ENCODE results near the gene ENTPD2. TPM values are rescaled to one million over a fixed set of nuclear protein-coding genes. Genes with fewer than 3 reads are reported as not detected.
"Not testable (repeated sequence)": the region's sequence is repeated elsewhere in the genome, so short reads cannot be mapped to it uniquely, and the experiment has no call there.

ENTPD2 gene
- total RNA-seq, 2 experiments from 2014 or later = not detected

DNA sequence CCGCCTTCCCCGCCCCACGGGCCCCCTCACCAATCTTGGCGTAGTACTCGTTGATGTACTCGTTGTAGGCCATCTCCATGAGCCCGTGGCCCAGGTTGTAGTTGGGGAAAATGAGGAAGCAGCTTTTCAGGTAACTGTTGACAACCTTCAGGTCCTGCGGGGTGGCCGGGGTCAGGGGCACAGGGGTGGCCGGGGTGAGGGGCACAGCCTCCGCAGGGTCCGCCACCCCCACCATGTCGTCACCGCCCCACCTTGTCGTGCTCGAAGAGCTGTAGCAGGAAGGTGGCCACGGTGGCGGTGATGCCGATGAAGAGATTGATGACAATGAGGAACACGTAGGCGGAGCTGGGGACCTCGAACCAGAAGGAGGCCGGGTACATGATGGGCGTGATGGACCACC is 42.7 kb downstream of the ENTPD2 start:
- Mint-ChIP-seq H3K36me3 (ENCODE audit: low read depth) (peaks cover 6% of the 10 kb centered on the region), H3K27me3 (no peaks in the 10 kb centered on the region), H3K4me1 (no peaks in the 10 kb centered on the region), H3K27ac (no peak overlapping the region), H3K9me3 (no peaks in the 10 kb centered on the region), H3K4me3 (no peak overlapping the region)
- ChIA-PET CTCF (interaction anchor here (1.0 kb wide), 1 partner anchor 19 kb away, joined by 4 read pairs; no protein-coding TSS in a partner anchor), POLR2A (no interaction called here)
- no peak for DNase-seq

DNA sequence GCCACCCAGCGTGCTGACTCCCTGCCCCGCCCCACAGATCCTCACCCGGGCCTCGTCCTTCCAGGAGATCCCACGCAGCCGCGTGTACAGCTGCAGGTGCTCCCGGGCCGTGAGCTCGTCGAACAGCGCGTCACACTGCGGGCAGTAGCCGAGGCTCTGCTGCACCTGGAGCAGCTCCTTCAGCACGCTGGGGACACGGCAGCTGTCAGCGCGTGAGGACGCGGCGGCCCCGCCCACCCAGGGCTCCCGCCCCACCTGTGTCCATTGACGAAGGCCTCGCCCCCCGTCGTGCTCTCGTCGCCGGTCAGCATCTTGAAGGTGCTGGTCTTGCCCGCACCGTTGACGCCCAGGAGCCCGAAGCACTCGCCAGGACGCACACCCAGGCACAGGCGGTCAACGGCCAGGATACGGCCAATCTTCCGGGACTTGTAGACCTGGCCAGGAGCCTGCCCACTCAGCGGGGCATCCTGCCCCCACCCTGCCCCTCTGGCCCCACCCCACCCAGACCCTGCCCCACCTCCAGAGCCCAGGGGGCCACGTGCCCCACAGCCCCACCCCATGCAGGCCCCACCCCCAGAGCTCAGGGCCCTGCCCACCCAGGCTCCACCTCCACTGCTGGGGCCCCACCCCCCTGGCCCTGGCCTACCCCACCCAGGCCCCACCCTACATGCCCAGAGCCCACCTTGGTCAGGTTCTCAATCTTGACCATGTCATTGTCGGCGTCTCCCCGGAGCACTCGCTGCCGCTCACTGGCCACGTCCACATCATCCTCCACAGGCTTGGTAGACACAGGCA is 43.7 kb downstream of the ENTPD2 start:
- ChIA-PET POLR2A (no interaction called here), CTCF (interaction anchor here (0.8 to 1.2 kb wide), 2 partner anchors 19 to 25 kb away, joined by 3 to 6 read pairs; no protein-coding TSS in a partner anchor)
- Mint-ChIP-seq H3K9me3 (no peaks in the 10 kb centered on the region), H3K4me1 (no peaks in the 10 kb centered on the region), H3K36me3 (ENCODE audit: low read depth) (peaks cover 6% of the 10 kb centered on the region), H3K27ac (no peak overlapping the region), H3K27me3 (no peaks in the 10 kb centered on the region), H3K4me3 (no peak overlapping the region)
- DNase-seq = no peak

DNA sequence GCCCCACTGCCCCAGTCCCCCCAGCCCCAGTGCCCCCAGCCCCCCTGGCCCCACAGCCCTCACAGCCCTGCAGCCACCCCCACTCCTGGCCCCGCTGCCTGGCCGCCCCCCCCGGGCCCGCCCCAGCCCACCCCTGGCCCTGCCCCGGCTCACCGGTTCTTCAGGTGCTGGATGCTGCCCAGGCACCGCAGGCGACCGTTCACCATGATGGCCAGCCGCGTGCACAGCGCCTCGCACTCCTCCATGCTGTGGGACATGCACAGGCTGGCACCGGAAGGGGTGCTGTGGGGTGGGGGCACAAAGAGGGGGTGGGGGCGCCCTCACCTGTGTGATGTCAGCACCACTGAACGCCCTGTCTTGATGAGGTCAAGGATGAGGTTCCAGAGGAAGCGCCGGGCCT is 44.6 kb downstream of the ENTPD2 start:
- POLR2A ChIA-PET = no interaction called here
- Mint-ChIP-seq H3K9me3 (no peaks in the 10 kb centered on the region), H3K27me3 (no peaks in the 10 kb centered on the region), H3K36me3 (ENCODE audit: low read depth) (peaks cover 6% of the 10 kb centered on the region), H3K4me3 (no peak overlapping the region), H3K27ac (no peak overlapping the region), H3K4me1 (no peaks in the 10 kb centered on the region)
- DNase-seq = no peak
- CTCF ChIA-PET = interaction anchor here (0.8 to 1.2 kb wide), 2 partner anchors 20 to 26 kb away, joined by 3 to 6 read pairs; no protein-coding TSS in a partner anchor

DNA sequence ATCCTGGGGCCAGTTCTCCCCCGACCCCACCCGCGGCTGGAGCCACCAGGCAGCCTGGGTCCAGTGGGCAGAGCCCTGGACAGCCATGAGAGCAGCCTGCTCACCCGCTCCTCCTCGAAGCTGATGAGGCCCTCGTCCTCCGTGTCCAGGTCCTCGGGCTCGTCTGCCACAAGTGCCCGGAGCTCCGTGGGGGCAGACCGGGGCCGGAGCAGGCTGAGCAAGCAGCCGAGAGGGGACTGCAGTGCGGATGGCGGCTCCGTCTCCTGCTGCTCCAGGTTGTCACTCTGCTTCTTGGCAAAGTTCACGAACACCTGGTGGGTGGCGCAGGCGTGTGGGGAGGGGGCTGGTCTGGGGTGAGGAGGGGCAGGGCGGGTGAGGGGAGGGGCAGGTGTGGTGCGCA is 45.5 kb downstream of the ENTPD2 start:
- no peaks in the 10 kb centered on the region for H3K27me3 Mint-ChIP-seq
- no peak overlapping the region for H3K4me3 Mint-ChIP-seq
- H3K36me3 Mint-ChIP-seq (ENCODE audit: low read depth) = peaks cover 6% of the 10 kb centered on the region
- no peak for DNase-seq
- POLR2A ChIA-PET = no interaction called here
- CTCF ChIA-PET = interaction anchor here (1.3 kb wide), 1 partner anchor 38 kb away, joined by 3 read pairs; the partner anchor contains the start of gene NPDC1
- H3K4me1 Mint-ChIP-seq = no peaks in the 10 kb centered on the region
- no peaks in the 10 kb centered on the region for H3K9me3 Mint-ChIP-seq
- H3K27ac Mint-ChIP-seq = no peak overlapping the region

DNA sequence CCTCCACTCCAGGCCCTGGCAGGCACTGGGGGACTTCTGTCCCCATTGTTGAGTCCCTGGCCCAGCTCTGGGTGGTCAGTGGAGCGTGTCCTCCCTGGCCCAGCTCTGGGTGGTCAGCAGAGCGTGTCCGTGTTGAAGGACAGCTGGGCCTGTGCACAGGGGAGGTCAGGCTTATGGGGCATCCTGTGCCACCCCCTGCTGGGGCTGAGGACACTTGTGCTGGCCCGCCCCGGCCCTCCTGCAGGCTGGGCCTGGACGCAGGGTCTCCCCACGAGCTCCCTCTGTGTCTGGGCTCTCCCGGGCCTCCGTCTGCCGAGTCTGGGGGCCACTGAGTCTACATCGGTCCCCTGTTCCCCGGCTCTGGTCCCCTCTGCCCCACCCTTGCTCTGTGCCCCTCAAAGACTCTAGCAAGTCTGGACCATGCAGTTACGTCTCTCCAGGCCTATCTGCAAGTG is 46.0 kb downstream of the ENTPD2 start:
- Mint-ChIP-seq H3K4me3 (no peak overlapping the region), H3K4me1 (no peaks in the 10 kb centered on the region), H3K9me3 (no peaks in the 10 kb centered on the region), H3K27ac (no peak overlapping the region), H3K27me3 (no peaks in the 10 kb centered on the region), H3K36me3 (ENCODE audit: low read depth) (peaks cover 6% of the 10 kb centered on the region)
- POLR2A ChIA-PET = no interaction called here
- DNase-seq = no peak
- CTCF ChIA-PET = interaction anchor here (1.0 to 1.3 kb wide), 2 partner anchors 28 to 39 kb away, joined by 3 read pairs; partner anchors contain the start of gene NPDC1

DNA sequence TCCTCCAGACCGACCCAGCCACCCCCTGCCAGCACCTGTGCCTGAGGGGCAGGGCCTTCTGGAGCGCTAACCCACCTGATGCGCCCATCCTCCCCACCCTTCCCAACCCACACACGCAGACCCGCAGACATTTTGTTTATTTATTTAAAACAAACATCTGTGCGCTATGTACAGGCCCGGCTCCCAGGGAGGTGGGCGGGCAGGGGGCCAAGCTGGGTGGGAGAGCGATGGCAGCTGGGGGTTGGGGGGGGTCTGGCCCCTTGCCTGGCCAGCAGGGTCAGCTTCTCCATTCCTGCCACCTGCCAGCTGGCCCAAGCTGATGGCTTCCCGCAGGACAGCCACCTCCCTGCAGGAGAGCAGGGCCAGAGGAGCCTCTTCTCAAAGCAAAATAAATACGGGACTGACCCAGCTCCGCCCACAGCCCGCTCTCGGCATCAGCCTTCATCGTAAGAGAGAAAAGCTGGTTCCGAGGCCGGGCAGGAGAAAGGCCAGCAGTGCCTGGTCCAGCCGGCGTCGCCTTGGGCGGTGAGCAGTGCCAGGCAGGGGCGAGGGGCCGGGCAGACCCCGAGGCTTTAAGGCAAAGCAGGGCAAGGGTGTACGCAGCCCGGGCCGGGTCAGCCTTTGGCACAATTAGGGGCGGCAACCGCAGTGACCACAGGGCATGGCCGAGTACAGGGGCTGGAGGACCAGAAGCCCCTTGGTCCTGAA is 46.6 kb downstream of the ENTPD2 start:
- Mint-ChIP-seq H3K4me3 (no peak overlapping the region), H3K9me3 (no peaks in the 10 kb centered on the region)
- POLR2A ChIA-PET = no interaction called here

DNA sequence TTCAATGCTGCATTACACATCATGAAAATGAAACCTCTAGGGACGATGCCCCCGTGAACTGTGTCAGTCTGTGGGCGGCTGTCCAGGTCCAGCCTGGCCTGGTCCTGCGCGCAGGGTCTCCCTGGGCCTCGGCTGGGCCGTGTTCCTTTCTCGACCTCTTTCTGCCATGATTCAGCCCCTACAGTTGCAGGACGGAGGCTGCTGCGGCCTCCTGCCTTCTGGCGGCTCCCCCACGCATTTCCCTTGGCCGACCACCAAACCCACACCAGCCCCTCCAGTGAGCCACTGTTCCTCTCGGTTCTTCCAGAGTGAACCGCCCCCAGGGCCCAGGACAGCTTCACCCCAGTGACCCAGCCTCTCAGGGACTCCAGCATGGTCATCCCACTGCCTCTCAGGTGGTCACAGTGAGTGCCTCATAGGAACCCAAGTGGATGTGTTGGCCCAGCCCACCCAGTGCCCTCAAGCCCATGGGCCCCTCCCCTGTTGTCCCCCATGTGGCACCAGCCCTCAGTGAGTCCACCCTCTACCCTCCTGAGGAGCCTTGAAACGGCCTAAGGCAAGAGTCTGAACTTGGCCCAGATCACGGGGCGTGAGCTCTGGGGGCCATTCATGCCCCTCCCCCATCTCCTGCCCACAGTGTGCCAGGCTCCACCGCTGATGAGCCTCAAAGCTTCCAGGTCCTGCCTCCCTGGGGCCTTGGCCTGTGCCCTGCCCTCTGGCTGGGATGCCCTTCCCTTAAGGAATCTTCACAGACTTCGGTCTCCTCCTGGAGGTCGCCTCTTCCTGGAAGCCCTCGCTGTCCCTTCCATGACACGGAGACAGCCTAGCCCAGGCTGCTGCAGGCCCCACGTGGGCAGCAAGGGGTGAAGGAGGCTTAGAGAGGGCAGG is 47.5 kb downstream of the ENTPD2 start:
- peaks cover 1% of the 10 kb centered on the region for H3K36me3 Mint-ChIP-seq (ENCODE audit: low read depth)
- ChIA-PET POLR2A (no interaction called here), CTCF (interaction anchor here (1.0 to 1.2 kb wide), 3 partner anchors 15 to 29 kb away, joined by 3 read pairs; no protein-coding TSS in a partner anchor)
- DNase-seq = no peak
- H3K4me1 Mint-ChIP-seq = no peaks in the 10 kb centered on the region
- H3K4me3 Mint-ChIP-seq = no peak overlapping the region
- no peak overlapping the region for H3K27ac Mint-ChIP-seq
- H3K9me3 Mint-ChIP-seq = no peaks in the 10 kb centered on the region
- no peaks in the 10 kb centered on the region for H3K27me3 Mint-ChIP-seq

More for the DNA sequence above, 46.6 kb downstream of the ENTPD2 start:
- CTCF ChIA-PET = interaction anchor here (1.0 to 1.3 kb wide), 2 partner anchors 28 to 39 kb away, joined by 3 read pairs; partner anchors contain the start of gene NPDC1
- Mint-ChIP-seq H3K27ac (no peak overlapping the region), H3K27me3 (no peaks in the 10 kb centered on the region), H3K4me1 (no peaks in the 10 kb centered on the region), H3K36me3 (ENCODE audit: low read depth) (peaks cover 6% of the 10 kb centered on the region)
- no peak for DNase-seq

DNA sequence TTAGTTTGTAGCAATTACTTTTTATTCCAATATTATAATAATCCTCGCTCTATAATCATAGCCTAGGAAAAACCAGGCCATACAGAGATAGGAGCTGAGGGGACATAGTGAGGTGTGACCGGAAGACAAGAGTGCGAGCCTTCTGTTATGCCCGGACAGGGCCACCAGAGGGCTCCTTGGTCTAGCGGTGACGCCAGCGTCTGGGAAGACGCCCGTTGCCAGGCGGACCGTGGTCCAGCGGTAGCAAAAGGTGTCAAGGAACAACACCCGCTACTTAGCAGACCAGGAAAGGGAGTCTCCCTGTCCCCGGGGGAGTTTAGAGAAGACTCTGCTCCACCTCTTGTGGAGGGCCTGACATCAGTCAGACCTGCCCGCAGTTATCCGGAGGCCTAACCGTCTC is 49.6 kb downstream of the ENTPD2 start:
- not testable (repeated sequence) for H3K36me3 Mint-ChIP-seq (ENCODE audit: low read depth); H3K27me3 Mint-ChIP-seq; DNase-seq

DNA sequence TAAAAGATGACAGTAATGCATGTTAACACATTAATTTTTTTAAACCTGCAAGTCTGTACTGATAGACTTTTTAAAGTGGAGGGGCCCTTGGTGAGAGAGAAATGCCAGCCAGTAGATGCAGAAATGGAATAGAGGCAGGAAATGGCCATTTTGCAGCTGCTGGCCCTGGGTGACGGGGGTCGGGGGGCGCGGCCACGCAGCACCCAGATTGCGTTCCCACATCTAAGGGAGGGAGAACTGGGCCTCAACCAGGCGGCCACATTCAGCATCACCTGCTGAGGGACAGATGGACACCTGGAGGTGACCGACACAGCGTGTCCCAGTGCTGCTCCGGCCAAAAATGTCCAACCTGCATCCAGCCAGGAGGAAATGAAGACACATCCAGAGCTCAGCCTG is 51.2 kb downstream of the ENTPD2 start:
- no peaks in the 10 kb centered on the region for H3K9me3 Mint-ChIP-seq
- H3K27me3 Mint-ChIP-seq = peaks cover 5% of the 10 kb centered on the region
- ChIA-PET CTCF (interaction anchor here (1.6 to 1.9 kb wide), 2 partner anchors 27 to 32 kb away, joined by 5 to 8 read pairs; no protein-coding TSS in a partner anchor), POLR2A (no interaction called here)
- no peak overlapping the region for H3K4me3 Mint-ChIP-seq
- H3K4me1 Mint-ChIP-seq = peaks cover 27% of the 10 kb centered on the region
- no peaks in the 10 kb centered on the region for H3K36me3 Mint-ChIP-seq (ENCODE audit: low read depth)
- no peak for DNase-seq
- H3K27ac Mint-ChIP-seq = no peak overlapping the region

More for the DNA sequence above, 49.6 kb downstream of the ENTPD2 start:
- CTCF ChIA-PET = interaction anchor here (1.5 to 1.9 kb wide), 2 partner anchors 10 to 31 kb away, joined by 3 to 8 read pairs; no protein-coding TSS in a partner anchor
- H3K9me3 Mint-ChIP-seq, H3K27ac Mint-ChIP-seq, H3K4me3 Mint-ChIP-seq, POLR2A ChIA-PET: not testable (repeated sequence)
- peaks cover 14% of the 10 kb centered on the region for H3K4me1 Mint-ChIP-seq

DNA sequence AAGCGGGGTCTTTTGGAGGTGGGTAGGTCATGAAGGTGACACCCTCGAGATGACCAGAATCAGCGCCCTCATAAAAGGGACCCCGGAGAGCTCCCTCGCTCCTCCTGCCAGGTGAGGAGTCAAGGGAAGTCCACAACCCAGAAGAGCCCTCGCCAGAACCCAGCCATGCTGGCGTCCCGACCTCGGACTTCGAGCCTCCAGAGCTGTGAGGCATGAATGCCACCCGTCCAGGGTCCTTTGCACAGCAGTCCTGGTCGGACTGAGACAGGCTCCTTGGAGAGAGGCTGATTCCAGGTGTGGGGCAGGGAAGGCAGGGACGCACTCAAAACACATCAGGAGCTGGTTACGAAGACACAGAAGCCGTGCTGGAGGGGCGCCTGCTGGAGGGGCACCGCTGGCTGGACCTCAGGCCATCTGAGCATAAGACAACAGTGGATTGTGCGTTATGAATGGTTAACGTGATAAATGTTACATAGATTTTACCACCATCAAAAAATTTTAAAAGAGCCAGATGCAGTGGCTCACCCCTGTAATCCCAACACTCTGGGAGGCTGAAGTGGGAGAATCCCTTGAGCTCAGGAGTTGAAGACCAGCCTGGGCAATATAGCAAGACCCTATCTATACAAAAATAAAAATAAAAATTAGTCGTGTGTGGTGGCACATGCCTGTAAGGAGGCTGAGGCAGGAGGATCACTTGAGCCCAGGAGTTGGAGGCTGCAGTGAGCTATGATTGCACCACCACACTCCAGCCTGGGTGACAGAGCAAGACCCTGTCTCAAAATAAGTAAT is 51.8 kb downstream of the ENTPD2 start:
- CTCF ChIA-PET = interaction anchor here (1.0 to 1.6 kb wide), 2 partner anchors 27 to 66 kb away, joined by 3 to 5 read pairs; no protein-coding TSS in a partner anchor
- no peak overlapping the region for H3K4me3 Mint-ChIP-seq
- H3K36me3 Mint-ChIP-seq (ENCODE audit: low read depth) = no peaks in the 10 kb centered on the region
- no peaks in the 10 kb centered on the region for H3K9me3 Mint-ChIP-seq
- peaks cover 6% of the 10 kb centered on the region for H3K27me3 Mint-ChIP-seq
- peaks cover 33% of the 10 kb centered on the region for H3K4me1 Mint-ChIP-seq
- no peak overlapping the region for H3K27ac Mint-ChIP-seq
- DNase-seq = no peak
- POLR2A ChIA-PET = no interaction called here

DNA sequence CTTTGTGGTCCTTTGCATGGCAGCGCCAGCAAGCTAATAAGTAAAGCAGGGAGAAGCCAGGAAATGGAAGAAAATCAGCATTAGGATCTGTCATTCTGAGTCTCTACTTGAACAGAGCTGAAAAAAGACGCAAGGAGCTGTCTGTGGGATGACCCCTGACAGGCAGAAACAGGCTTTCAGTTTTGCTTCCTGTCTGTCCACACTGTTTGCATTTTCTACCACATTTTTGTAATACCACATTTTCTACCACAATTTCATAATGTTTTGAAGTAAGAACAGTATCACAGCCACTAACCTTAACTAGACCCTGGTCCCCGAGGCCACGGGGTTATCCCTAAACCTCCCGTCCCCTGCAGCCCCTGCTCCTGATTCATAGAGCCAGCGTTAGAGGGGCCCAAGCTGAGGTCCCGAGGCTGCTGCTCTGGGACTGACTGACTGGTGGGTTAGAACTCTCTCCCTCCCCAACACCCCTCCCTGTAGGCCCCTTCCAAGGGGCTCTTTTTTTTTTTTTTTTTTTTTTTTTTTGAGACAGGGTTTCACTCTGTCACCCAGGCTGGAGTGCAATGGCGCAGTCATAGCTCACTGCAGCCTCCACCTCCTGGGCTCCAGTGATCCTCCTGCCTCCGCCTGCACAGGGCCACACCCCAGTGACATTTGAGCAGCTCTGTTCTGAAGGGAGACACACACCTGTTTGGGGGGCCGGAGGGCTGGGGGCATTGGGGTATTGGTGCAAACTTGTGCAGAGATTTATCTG is 53.5 kb downstream of the ENTPD2 start:
- no peaks in the 10 kb centered on the region for H3K9me3 Mint-ChIP-seq
- H3K27me3 Mint-ChIP-seq = peaks cover 6% of the 10 kb centered on the region
- ChIA-PET POLR2A (no interaction called here), CTCF (interaction anchor here (0.6 to 1.9 kb wide), 8 partner anchors 8 to 35 kb away, joined by 3 to 10 read pairs (median 4); no protein-coding TSS in a partner anchor)
- H3K4me3 Mint-ChIP-seq = peak overlapping the region; percentile 25
- peak overlapping the region; percentile 75 for H3K27ac Mint-ChIP-seq
- no peaks in the 10 kb centered on the region for H3K36me3 Mint-ChIP-seq (ENCODE audit: low read depth)
- DNase-seq = peak; percentile 49
- H3K4me1 Mint-ChIP-seq = peaks cover 42% of the 10 kb centered on the region

Data from activated CD4-positive, alpha-beta T cell treated with anti-CD3 and anti-CD28 coated beads, Interleukin-2, amount 10 ng/mL, durations not matched to agents 7 days and 5 days (primary cell).